Astrocyte (in vitro differentiated cells and primary cell): ENCODE measurements around the gene CPA1. TPM values are rescaled to one million over a fixed set of nuclear protein-coding genes. Genes with fewer than 3 reads are reported as not detected.

Experiments used
- DNase-seq: peaks from one replicate; pipeline ENCODE4 v3.0.0-alpha.2; 2010; ENCODE audit warnings: low read depth
- FAIRE-seq: peaks from 2 replicates; lab custom pipeline; 2011; peaks lifted over from hg19 to GRCh38; lab: Jason Lieb, UNC
- H2AFZ ChIP-seq: 2 replicates; pipeline ENCODE4 v1.6.0; 2012; ENCODE audit warnings: low read depth, low read length, inconsistent platforms
- H3K27ac ChIP-seq: 2 replicates; pipeline ENCODE4 v1.5.1; 2011; ENCODE audit warnings: low read depth, low read length, inconsistent platforms
- H3K27me3 ChIP-seq: 2 replicates; pipeline ENCODE4 v1.6.0; 2011; ENCODE audit warnings: low read length, inconsistent platforms; ENCODE audit not compliant: insufficient read depth
- H3K36me3 ChIP-seq: 2 replicates; pipeline ENCODE4 v1.5.1; 2011; ENCODE audit warnings: low read length, inconsistent platforms; ENCODE audit not compliant: insufficient read depth
- H3K4me1 ChIP-seq: 2 replicates; pipeline ENCODE4 v1.5.1; 2011; ENCODE audit warnings: low read length, inconsistent platforms; ENCODE audit not compliant: insufficient read depth
- H3K4me2 ChIP-seq: 2 replicates; pipeline ENCODE4 v1.6.0; 2012; ENCODE audit warnings: low read length, inconsistent platforms
- H3K4me3 ChIP-seq: 2 replicates; pipeline ENCODE4 v1.5.1; 2011; ENCODE audit warnings: low read depth, mild to moderate bottlenecking, low read length, inconsistent platforms; ENCODE audit not compliant: insufficient read depth
- H3K79me2 ChIP-seq: 2 replicates; pipeline ENCODE4 v1.6.0; 2012; ENCODE audit warnings: mild to moderate bottlenecking, low read length, inconsistent platforms; ENCODE audit not compliant: insufficient read depth
- H3K9ac ChIP-seq: 2 replicates; pipeline ENCODE4 v1.6.0; 2012; ENCODE audit warnings: mild to moderate bottlenecking, low read length, inconsistent platforms
- H3K9me3 ChIP-seq: 2 replicates; pipeline ENCODE4 v1.5.1; 2012; ENCODE audit warnings: low read depth, mild to moderate bottlenecking, low read length, inconsistent platforms; ENCODE audit not compliant: insufficient read depth
- H4K20me1 ChIP-seq: 2 replicates; pipeline ENCODE4 v1.6.0; 2012; ENCODE audit warnings: low read length, inconsistent platforms; ENCODE audit not compliant: insufficient read depth
- H3K27ac Mint-ChIP-seq: one replicate; pipeline ENCODE4 v1.8.0; 2021; ENCODE audit warnings: mild to moderate bottlenecking, mixed read lengths; ENCODE audit not compliant: unreplicated experiment
- H3K27me3 Mint-ChIP-seq: one replicate; pipeline ENCODE4 v1.8.0; 2021; ENCODE audit warnings: low read depth, mixed read lengths; ENCODE audit not compliant: unreplicated experiment
- H3K36me3 Mint-ChIP-seq: one replicate; pipeline ENCODE4 v1.8.0; 2021; ENCODE audit warnings: low read depth, mixed read lengths; ENCODE audit not compliant: unreplicated experiment
- H3K4me1 Mint-ChIP-seq: one replicate; pipeline ENCODE4 v1.8.0; 2021; ENCODE audit warnings: low read depth, mixed read lengths; ENCODE audit not compliant: unreplicated experiment
- H3K4me3 Mint-ChIP-seq: one replicate; pipeline ENCODE4 v1.8.0; 2021; ENCODE audit warnings: mild to moderate bottlenecking, moderate library complexity, mixed read lengths; ENCODE audit not compliant: unreplicated experiment
- H3K9me3 Mint-ChIP-seq: one replicate; pipeline ENCODE4 v1.8.0; 2021; ENCODE audit warnings: mild to moderate bottlenecking, mixed read lengths; ENCODE audit not compliant: unreplicated experiment
- CTCF ChIP-seq: IDR thresholded peaks from 2 replicates; pipeline ENCODE4 v1.5.1; 2011; ENCODE audit warnings: low read depth, mild to moderate bottlenecking, inconsistent platforms, low read length, moderate library complexity; ENCODE audit not compliant: insufficient read depth
- EZH2 ChIP-seq: IDR thresholded peaks from 2 replicates; pipeline ENCODE4 v1.6.1; 2012; ENCODE audit warnings: mild to moderate bottlenecking, low read length, inconsistent platforms; ENCODE audit not compliant: insufficient read depth
- total RNA-seq: library from RNA; stranded (reverse); gene quantifications from 2 replicates; pipeline ENCODE4 v1.2.1, GENCODE V29; 2021

Gene CPA1
- total RNA-seq, 1 donor from 2014 or later, result not detected

GRCh38 chr7:130380861-130381455 lies 664 bp downstream of the CPA1 start:
- DNase-seq (no peak), FAIRE-seq (no peak)
- H3K4me2 ChIP-seq, result no peak overlapping the region
- no peak overlapping the region for H3K9ac ChIP-seq
- H3K27ac ChIP-seq, result no peak overlapping the region
- Mint-ChIP-seq H3K4me3 (no peak overlapping the region), H3K36me3 (no peaks in the 10 kb centered on the region), H3K27me3 (peaks cover 5% of the 10 kb centered on the region), H3K27ac (no peak overlapping the region), H3K9me3 (peaks cover 15% of the 10 kb centered on the region), H3K4me1 (no peaks in the 10 kb centered on the region)
- peaks cover 3% of the 10 kb centered on the region for H3K4me1 ChIP-seq
- H3K79me2 ChIP-seq, result no peaks in the 10 kb centered on the region
- no peaks in the 10 kb centered on the region for H3K36me3 ChIP-seq
- H2AFZ ChIP-seq, result no peak overlapping the region
- no peaks in the 10 kb centered on the region for H4K20me1 ChIP-seq
- no peaks in the 10 kb centered on the region for H3K27me3 ChIP-seq
- H3K9me3 ChIP-seq, result peaks cover 7% of the 10 kb centered on the region
- no peak overlapping the region for H3K4me3 ChIP-seq
- no peak for TF ChIP-seq EZH2

- H3K9ac ChIP-seq, result no peak overlapping the region
- no peaks in the 10 kb centered on the region for H3K79me2 ChIP-seq
- TF ChIP-seq EZH2, result no peak
- TF ChIP-seq CTCF, result no peak
- H3K4me1 ChIP-seq, result peaks cover 3% of the 10 kb centered on the region
- H3K36me3 ChIP-seq, result no peaks in the 10 kb centered on the region
- no peaks in the 10 kb centered on the region for H4K20me1 ChIP-seq
- FAIRE-seq, result no peak
- no peak overlapping the region for H3K4me2 ChIP-seq
- Mint-ChIP-seq H3K27me3 (peaks cover 5% of the 10 kb centered on the region), H3K4me3 (no peak overlapping the region), H3K36me3 (no peaks in the 10 kb centered on the region), H3K4me1 (no peaks in the 10 kb centered on the region), H3K27ac (no peak overlapping the region), H3K9me3 (peaks cover 9% of the 10 kb centered on the region)
- no peak for DNase-seq
- H2AFZ ChIP-seq, result no peak overlapping the region
- H3K27ac ChIP-seq, result no peak overlapping the region
- no peak overlapping the region for H3K4me3 ChIP-seq
- peaks cover 3% of the 10 kb centered on the region for H3K9me3 ChIP-seq
- no peaks in the 10 kb centered on the region for H3K27me3 ChIP-seq
Observed at GRCh38 chr7:130381468-130382312, 1.4 kb downstream of the CPA1 start.

GRCh38 chr7:130383187-130383980 lies 3.1 kb downstream of the CPA1 start:
- no peak overlapping the region for H2AFZ ChIP-seq
- Mint-ChIP-seq H3K36me3 (no peaks in the 10 kb centered on the region), H3K9me3 (peaks cover 5% of the 10 kb centered on the region), H3K4me1 (peaks cover 10% of the 10 kb centered on the region), H3K4me3 (no peak overlapping the region), H3K27ac (no peak overlapping the region), H3K27me3 (peaks cover 5% of the 10 kb centered on the region)
- H3K4me2 ChIP-seq, result no peak overlapping the region
- H3K27me3 ChIP-seq, result no peaks in the 10 kb centered on the region
- no peak for FAIRE-seq
- TF ChIP-seq CTCF, result no peak
- no peak for TF ChIP-seq EZH2
- no peaks in the 10 kb centered on the region for H3K79me2 ChIP-seq
- H4K20me1 ChIP-seq, result no peaks in the 10 kb centered on the region
- H3K9ac ChIP-seq, result no peak overlapping the region
- H3K36me3 ChIP-seq, result no peaks in the 10 kb centered on the region
- H3K27ac ChIP-seq, result no peak overlapping the region
- H3K9me3 ChIP-seq, result no peaks in the 10 kb centered on the region
- DNase-seq, result no peak
- peaks cover 15% of the 10 kb centered on the region for H3K4me1 ChIP-seq
- H3K4me3 ChIP-seq, result no peak overlapping the region
